Measurements from ENCODE around the gene GADL1.

GADL1 gene

DNA sequence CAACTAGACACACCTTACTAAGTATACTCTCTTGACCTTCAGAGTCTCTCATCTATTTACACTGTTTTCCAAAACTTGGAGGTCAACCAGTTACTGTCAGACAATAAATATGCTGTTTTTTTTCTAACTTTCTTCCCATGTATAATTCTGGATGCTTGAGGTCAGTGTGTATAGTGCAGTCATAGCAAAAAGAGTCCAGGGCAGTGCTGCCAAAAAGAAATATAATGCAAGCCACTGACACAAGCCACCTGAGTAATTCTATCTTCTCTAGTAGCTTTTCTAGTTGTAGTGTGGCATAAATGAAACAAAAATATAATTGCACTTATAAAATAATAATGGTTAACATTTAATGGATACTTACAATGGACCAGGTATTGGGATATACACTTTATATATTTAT is 21.6 kb downstream of the GADL1 start:
- Histone ChIP-seq H3K9ac (ENCODE audit: low read length) (no peak overlapping the region), H3K36me3 (ENCODE audit: insufficient read depth, low read length) (no peaks in the 10 kb centered on the region), H3K9me2 (ENCODE audit: low read depth, low read length) (no peaks in the 10 kb centered on the region), H3F3A (ENCODE audit: insufficient read depth, low read length) (no peaks in the 10 kb centered on the region), H3K27ac (ENCODE audit: low read depth, low read length, poor library complexity, severe bottlenecking) (no peak overlapping the region), H3K27me3 (ENCODE audit: insufficient read depth, low read length) (no peaks in the 10 kb centered on the region), H4K20me1 (ENCODE audit: insufficient read depth, low read length) (no peaks in the 10 kb centered on the region), H2AFZ (ENCODE audit: low read length) (no peak overlapping the region), H3K4me3 (ENCODE audit: low read depth, low read length, poor library complexity, severe bottlenecking) (no peak overlapping the region), H3K9me3 (ENCODE audit: low read length) (no peaks in the 10 kb centered on the region), H3K4me2 (ENCODE audit: low read length) (no peak overlapping the region), H3K4me1 (ENCODE audit: insufficient read depth, low read length, severe bottlenecking) (no peaks in the 10 kb centered on the region), H3K79me2 (ENCODE audit: insufficient read depth, low read length) (no peaks in the 10 kb centered on the region)
- TF ChIP-seq, protein P1, sequence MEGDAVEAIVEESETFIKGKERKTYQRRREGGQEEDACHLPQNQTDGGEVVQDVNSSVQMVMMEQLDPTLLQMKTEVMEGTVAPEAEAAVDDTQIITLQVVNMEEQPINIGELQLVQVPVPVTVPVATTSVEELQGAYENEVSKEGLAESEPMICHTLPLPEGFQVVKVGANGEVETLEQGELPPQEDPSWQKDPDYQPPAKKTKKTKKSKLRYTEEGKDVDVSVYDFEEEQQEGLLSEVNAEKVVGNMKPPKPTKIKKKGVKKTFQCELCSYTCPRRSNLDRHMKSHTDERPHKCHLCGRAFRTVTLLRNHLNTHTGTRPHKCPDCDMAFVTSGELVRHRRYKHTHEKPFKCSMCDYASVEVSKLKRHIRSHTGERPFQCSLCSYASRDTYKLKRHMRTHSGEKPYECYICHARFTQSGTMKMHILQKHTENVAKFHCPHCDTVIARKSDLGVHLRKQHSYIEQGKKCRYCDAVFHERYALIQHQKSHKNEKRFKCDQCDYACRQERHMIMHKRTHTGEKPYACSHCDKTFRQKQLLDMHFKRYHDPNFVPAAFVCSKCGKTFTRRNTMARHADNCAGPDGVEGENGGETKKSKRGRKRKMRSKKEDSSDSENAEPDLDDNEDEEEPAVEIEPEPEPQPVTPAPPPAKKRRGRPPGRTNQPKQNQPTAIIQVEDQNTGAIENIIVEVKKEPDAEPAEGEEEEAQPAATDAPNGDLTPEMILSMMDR (IDR thresholded peaks at IDR 0.05; ENCODE audit: low read length), result no peak
- no peak for TF ChIP-seq EZH2 (IDR thresholded peaks at IDR 0.05; ENCODE audit: borderline replicate concordance, low read length)

DNA sequence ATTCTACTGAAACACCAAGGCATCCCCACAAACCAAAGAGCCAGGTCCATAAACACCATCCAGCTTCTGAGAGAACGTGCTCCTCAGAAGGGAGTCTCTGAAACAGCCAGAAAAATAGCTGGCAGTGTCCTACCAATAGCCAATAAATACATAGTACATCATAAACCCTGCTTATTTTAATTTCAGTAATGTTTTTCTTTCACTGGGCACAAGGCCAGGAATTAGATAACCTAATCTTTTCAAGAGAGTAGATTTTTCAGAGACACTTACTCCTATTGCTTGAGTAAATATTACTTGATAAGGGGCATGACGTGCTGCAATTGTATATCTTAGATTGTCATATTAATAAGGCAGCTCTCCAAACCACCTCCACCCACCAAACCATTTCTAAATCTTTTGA is 22.7 kb downstream of the GADL1 start:
- Histone ChIP-seq H3K4me1 (ENCODE audit: insufficient read depth, low read length, severe bottlenecking) (no peaks in the 10 kb centered on the region), H3K4me3 (ENCODE audit: low read depth, low read length, poor library complexity, severe bottlenecking) (no peak overlapping the region), H3K4me2 (ENCODE audit: low read length) (no peak overlapping the region), H3F3A (ENCODE audit: insufficient read depth, low read length) (no peaks in the 10 kb centered on the region), H2AFZ (ENCODE audit: low read length) (no peak overlapping the region), H3K36me3 (ENCODE audit: insufficient read depth, low read length) (no peaks in the 10 kb centered on the region), H3K27me3 (ENCODE audit: insufficient read depth, low read length) (no peaks in the 10 kb centered on the region), H3K27ac (ENCODE audit: low read depth, low read length, poor library complexity, severe bottlenecking) (no peak overlapping the region), H4K20me1 (ENCODE audit: insufficient read depth, low read length) (no peaks in the 10 kb centered on the region), H3K9me2 (ENCODE audit: low read depth, low read length) (no peaks in the 10 kb centered on the region), H3K79me2 (ENCODE audit: insufficient read depth, low read length) (no peaks in the 10 kb centered on the region), H3K9ac (ENCODE audit: low read length) (no peak overlapping the region), H3K9me3 (ENCODE audit: low read length) (no peaks in the 10 kb centered on the region)
- TF ChIP-seq, protein P1 (IDR thresholded peaks at IDR 0.05; ENCODE audit: low read length), result no peak
- no peak for TF ChIP-seq EZH2 (IDR thresholded peaks at IDR 0.05; ENCODE audit: borderline replicate concordance, low read length)

DNA sequence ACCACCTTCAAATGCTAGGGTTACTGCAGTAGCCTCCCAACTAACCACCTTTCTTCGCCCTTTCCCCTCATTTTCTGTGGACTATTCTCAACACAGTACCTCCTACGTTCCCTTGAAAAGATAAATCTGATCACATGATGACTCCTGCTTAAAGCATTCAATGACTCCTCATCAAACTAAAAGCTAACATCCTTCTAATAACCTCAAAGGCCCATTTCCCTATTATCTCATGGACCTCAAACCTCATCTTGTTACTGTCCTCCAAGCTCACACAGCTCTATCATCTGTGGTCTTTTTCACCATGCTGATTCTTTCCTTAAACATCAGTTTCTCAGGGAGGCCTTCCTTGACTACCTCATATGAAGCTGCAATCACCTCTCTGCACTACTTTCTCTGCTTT is 29.6 kb downstream of the GADL1 start:
- TF ChIP-seq, protein P1 (IDR thresholded peaks at IDR 0.05; ENCODE audit: low read length), result no peak
- TF ChIP-seq EZH2 (IDR thresholded peaks at IDR 0.05; ENCODE audit: borderline replicate concordance, low read length), result no peak
- H2AFZ ChIP-seq (ENCODE audit: low read length), result no peak overlapping the region

More for the DNA sequence above, 29.6 kb downstream of the GADL1 start:
- H4K20me1 ChIP-seq (ENCODE audit: insufficient read depth, low read length), result no peaks in the 10 kb centered on the region
- no peak overlapping the region for H3K9ac ChIP-seq (ENCODE audit: low read length)
- no peak overlapping the region for H3K27ac ChIP-seq (ENCODE audit: low read depth, low read length, poor library complexity, severe bottlenecking)
- H3K79me2 ChIP-seq (ENCODE audit: insufficient read depth, low read length), result no peaks in the 10 kb centered on the region
- no peaks in the 10 kb centered on the region for H3K4me1 ChIP-seq (ENCODE audit: insufficient read depth, low read length, severe bottlenecking)
- no peaks in the 10 kb centered on the region for H3K27me3 ChIP-seq (ENCODE audit: insufficient read depth, low read length)
- no peak overlapping the region for H3K4me3 ChIP-seq (ENCODE audit: low read depth, low read length, poor library complexity, severe bottlenecking)
- H3K4me2 ChIP-seq (ENCODE audit: low read length), result no peak overlapping the region
- no peaks in the 10 kb centered on the region for H3F3A ChIP-seq (ENCODE audit: insufficient read depth, low read length)
- no peaks in the 10 kb centered on the region for H3K36me3 ChIP-seq (ENCODE audit: insufficient read depth, low read length)
- H3K9me2 ChIP-seq (ENCODE audit: low read depth, low read length), result no peaks in the 10 kb centered on the region
- H3K9me3 ChIP-seq (ENCODE audit: low read length), result no peaks in the 10 kb centered on the region

All from OCI-LY1 (cell line).